GM19395 (cell line): ENCODE results near the gene HSPA1L.
"Not testable (repeated sequence)": the region's sequence is repeated elsewhere in the genome, so short reads cannot be mapped to it uniquely, and the experiment has no call there.

ENCODE experiments used
- ATAC-seq: cut with Tn5 transposase; IDR thresholded peaks from one replicate; pipeline ENCODE4 v1.9.1; 2021; ENCODE audit warnings: mild to moderate bottlenecking, moderate library complexity; ENCODE audit not compliant: unreplicated experiment

The HSPA1L gene

DNA sequence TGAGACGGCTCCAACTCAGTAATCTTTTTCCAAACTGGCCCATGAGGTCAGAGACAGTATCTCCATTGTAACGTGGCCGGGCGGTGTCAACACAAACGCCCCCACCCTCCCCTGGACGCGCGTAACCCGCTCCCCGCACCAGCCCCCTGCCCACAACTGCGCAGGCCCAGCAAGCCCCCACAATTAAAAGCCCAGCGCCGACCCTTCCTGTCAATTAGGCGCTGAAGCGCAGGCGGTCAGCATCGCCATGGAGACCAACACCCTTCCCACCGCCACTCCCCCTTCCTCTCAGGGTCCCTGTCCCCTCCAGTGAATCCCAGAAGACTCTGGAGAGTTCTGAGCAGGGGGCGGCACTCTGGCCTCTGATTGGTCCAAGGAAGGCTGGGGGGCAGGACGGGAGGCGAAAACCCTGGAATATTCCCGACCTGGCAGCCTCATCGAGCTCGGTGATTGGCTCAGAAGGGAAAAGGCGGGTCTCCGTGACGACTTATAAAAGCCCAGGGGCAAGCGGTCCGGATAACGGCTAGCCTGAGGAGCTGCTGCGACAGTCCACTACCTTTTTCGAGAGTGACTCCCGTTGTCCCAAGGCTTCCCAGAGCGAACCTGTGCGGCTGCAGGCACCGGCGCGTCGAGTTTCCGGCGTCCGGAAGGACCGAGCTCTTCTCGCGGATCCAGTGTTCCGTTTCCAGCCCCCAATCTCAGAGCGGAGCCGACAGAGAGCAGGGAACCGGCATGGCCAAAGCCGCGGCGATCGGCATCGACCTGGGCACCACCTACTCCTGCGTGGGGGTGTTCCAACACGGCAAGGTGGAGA, at the start of gene HSPA1L, which contains the start of gene HSPA1A:
TSS of gene HSPA1L (minus strand) at position 259 of the 814 bp plus-strand sequence. CDS start 3,311 bp downstream, outside the sequence.
TSS of gene HSPA1A (plus strand) at position 519 of the 814 bp plus-strand sequence. CDS start at position 733, 214 bp downstream.
- no peak for ATAC-seq

DNA sequence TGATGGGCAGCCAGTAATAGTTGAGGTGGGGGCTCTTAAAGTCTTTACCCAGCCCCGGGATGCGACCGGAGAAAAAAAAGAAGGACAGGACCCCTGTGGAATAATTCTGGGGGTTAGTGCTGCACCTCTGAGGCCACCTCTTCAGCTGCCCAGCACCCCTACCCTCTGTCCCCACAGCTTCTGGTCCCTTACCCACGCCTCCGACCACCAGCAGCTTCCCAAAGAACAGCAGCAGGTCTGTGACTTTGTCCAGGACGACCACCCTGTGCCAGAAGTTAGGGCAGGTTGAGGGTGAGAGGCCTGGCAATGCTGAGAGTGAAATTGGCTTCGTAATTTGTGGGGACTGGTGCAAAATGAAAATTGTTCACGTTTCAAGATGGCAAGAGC, 49.7 kb upstream of the HSPA1L start:
- no peak for ATAC-seq

DNA sequence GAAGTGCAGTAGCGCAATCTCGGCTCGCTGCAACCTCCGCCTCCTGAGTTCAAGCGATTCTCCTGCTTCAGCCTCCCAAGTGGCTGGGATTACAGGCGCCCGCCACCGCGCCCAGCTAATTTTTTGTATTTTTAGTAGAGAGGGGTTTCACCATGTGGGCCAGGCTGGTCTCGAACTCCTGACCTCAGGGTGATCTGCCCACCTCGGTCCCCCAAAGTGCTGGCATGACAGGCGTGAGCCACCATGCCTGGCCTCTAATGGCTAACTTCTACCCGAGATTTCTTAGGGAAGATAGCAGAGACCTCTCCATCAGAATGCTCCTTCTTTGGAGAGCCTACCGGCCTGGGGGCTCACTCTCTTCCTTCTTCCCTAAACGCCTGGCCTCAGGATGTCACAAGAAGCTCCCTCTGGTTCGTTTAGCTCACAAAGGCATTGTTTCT, 49.1 kb upstream of the HSPA1L start:
- not testable (repeated sequence) for ATAC-seq

DNA sequence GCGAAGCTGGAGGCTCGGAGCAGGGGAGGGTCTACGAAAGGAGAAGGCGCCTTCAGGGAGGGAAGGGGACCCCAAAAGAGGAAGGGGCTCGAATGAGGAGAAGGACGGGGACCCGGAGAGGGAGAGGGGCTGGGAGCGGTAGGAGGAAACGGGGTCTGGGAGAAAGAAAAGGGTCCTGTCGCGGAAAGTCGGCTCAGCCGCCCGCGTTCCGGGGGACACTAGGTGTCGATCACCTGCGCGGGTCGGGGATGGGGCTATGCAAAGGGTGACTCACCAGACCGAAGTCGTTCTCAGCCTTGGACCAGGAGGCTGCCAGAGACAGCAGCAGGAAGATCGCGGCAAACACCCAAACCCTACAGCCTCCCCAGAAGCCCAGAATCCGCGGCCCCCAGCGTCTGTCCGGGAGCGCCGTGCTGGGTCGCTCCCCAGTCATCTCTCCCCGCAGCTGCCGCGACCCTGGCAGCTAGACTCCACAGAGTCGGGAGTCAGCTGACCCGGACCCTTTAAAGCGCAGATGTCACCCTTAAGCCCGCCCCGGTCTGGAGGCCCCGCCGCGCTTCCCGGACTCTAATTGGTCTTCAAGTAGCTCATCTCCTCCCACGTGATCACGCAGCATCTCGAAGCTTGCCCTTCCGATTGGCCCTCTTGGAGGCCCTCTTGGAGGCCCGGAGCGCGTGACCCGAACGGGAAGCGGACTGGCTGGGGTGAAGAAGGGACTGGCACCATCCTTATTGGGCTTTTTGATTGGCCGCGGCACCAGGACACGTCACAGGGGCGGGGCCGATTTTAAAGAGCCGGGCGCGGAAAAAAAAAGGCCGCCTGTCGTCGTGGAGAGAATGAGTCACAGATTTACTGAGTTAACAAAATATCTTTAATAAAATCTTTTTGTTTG, 47.5 kb upstream of the HSPA1L start, which contains the start of gene NEU1:
TSS of gene NEU1 (minus strand) at position 478 of the 892 bp plus-strand sequence. CDS start at position 433, 45 bp downstream.
- ATAC-seq = peak; percentile 90

DNA sequence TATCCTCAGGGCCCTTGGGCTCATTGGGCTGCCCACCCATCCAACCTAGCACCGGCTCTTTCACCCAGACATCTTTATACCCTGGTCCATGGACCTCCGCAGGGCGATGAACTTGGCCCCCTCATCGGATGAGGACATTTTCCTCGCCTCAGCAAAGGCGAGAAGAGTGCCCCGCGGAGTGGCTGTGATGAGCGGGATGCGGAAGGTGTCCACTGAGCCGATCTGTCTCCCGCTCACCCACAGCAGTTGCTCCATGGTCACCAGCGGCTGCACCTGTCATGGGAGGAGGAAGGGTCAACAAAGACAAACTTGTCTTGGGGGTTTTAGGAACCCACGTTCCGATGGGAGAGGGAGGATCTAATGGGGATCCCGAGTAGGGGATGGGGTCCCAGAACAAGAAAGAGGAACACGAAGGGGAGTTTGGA, 46.8 kb upstream of the HSPA1L start:
- ATAC-seq = no peak

DNA sequence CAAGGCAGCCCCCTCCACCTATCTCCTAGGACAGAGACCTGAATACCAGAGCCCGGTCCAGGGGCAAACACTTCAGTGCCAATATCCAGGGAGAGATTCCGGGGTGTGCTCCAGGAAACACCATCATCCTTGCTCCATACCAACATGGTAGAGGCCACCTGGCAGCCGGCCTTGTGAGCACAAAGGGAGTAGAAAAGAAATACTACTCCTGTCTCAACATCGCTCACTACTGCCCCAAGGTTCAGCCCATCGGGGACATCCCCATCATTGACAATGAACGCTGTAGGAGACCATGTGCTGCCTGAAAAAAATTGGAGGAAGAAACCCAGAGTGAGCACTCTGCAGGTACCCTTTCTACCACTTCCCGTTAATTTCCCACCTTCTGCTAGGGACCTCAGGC, 46.1 kb upstream of the HSPA1L start:
- ATAC-seq = no peak

DNA sequence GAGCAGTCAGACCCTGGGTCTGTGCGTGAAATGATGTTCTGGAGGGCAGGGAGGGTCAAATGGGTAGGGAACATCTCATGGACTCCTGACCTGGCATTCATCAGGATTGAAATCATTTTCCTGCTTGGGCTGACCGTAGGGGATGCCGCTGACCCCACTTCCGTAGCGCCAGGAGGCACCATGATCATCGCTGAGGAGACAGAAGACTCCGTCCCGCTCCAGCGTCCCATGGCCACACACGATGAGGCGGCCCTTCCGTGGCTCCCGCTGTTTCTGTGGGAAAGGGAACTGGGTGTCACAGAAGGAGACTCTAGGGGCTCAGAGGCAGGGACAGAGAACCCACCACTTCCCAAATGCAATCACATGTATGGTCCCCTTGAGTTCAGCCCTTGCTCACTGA, 45.3 kb upstream of the HSPA1L start:
- ATAC-seq = no peak

DNA sequence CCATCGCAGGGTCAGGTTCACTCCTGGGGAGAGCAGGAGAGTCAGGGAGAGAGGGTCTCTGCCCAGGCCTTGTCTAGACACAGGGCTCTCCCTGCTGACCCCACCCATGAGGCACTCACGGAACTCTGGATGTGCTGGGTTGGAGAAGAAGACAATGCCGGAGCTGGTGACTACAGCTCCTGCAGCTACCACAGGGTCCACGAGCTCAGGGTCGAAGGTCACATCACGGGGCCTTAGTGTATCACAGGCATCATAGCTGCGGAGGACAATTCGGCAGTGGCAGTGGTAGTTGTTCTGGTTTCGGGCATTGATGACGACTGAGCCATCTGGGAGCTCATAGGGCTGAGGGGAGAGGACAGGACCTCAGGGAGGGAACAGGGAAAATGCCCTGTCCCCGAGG, 44.8 kb upstream of the HSPA1L start:
- ATAC-seq = no peak

DNA sequence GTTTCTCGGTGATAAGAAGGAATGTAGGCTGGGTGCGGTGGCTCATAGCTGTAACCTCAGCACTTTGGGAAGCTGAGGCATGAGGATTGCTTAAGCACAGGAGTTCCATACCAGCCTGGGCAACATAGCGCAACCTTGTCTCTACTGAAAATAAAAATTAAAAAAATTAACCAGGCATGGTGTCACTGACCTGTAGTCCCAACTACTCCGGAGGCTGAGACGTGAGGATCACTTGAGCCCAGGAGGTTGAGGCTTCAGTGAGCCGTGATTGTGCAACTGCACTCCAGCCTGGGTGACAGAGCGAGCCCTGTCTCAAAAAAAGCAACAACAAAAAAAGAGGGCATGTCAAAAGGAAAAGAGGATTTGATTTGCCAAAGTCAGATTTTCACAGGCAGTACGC, 43.6 kb upstream of the HSPA1L start:
- ATAC-seq = no peak

DNA sequence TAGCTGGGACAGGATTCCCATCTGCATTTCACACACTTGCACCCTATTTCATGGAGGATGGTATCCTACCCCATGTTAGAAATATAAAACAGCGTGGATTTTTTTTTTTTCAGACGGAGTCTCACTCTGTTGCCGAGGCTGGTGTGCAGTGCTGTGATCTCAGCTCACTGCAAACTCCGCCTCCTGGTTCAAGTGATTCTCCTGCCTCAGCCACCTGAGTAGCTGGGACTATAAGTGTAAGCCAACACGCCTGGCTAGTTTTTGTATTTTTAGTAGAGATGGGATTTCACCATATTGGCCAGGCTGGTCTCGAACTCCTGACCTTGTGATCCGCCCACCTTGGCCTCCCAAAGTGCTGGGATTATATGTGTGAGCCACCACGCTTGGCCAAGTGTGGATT, 42.7 kb upstream of the HSPA1L start:
- not testable (repeated sequence) for ATAC-seq

DNA sequence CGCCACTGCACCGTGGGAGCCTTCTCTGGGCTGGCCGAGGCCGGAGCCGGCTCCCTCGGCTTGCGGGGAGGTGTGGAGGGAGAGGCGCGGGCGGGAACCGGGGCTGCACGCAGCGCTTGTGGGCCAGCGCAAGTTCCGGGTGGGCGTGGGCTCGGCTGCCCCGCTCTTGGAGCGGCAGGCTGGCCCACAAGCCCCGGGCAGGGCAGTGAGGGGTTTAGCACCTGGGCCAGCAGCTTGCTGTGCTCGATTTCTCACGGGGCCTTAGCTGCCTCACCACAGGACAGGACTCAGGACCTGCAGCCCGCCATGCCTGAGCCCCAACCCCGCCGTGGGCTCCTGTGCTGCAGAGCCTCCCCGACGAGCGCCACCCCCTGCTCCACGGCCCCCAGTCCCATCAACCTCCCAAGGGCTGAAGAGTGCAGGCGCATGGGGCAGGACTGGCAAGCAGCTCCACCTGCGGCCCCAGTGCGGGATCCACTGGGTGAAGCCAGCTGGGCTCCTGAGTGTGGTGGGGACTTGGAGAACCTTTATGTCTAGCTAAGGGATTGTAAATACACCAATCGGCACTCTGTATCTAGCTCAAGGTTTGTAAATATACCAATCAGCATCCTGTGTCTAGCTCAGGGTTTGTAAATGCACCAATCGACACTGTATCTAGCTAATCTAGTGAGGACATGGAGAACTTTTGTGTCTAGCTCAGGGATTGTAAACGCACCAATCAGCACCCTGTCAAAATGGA, 37.1 kb upstream of the HSPA1L start:
- not testable (repeated sequence) for ATAC-seq

DNA sequence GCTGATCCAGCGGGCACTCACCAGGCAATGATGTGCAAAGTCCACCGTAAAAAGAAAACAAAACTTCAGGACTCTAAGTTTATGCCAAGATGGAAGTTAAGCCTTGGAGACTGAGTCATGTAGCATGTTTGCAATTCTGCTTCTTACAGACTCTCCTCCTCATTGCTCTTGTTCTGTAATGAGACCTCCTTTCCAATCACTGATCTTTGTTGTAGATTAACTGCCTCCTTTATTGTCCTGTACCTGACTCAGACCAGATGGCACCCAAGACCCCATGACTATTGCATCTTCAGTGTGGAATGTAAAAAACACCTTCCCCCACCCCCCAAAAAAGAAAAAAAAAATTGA, 36.4 kb upstream of the HSPA1L start:
- no peak for ATAC-seq

DNA sequence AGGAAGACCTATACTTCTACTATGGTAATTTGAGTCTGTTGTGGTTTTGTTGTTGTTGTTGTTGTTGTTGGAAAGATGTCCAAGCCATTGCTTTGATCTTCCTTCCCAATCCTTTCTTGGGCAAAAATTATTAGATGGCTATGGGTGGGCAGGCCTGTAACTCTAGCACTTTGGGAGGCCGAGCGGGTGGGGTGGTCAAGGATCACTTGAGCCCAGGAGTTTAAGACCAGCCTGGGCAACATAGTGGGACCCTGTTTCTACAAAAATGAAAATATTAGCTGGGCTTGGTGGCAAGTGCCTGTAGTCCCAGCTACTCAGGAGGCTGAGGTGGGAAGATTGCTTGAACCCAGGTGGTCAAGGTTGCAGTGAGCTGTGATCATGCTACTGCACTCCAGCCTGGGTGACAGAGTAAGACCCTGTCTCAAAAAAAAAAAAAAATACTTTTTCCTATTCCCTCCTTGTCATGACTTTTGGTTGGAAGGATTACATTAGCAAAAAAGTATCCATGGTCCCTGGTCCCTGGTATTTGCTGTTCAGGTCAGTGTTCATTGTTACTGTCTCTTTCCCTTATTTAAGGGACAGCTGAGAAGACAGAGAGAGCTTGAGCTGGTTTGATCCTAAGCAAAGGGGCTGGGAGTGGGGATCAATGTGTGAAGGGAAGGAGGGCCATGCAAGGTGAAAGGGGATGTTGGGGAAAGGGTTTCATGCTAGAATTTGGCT, 35.8 kb upstream of the HSPA1L start:
- no peak for ATAC-seq

DNA sequence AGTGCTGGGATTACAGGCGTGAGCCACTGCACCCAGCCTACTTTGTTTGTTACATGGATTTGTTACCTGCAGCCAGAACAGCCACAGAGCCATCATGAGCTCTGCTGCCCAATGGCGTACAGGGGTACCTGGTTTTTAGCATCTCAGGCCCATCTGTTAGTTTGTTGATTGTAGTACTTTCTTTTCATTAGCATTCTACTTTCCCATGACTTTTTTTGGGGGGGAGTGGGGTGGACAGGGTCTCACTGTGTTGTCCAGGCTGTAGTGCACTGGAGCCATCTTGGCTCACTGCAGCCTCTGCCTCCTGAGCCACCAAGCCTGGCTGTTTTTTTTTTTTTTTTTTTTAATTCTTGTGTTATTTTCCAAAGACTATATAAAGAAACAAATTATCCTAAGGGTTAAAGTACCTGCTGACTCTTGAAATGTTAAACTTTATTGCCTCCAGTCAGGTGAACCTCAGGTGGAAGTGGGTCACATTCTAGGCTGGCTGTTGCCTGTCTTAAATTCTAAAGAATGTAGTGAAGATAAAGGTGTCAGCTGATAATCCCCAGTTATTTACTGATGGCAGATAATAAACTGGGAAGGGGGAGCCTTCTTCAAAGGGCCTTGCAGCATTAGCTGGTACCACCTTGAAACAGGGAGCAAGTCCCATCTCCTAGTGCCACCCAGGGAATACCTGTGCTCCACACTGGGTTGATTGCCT, 32.3 kb upstream of the HSPA1L start:
- ATAC-seq = no peak

DNA sequence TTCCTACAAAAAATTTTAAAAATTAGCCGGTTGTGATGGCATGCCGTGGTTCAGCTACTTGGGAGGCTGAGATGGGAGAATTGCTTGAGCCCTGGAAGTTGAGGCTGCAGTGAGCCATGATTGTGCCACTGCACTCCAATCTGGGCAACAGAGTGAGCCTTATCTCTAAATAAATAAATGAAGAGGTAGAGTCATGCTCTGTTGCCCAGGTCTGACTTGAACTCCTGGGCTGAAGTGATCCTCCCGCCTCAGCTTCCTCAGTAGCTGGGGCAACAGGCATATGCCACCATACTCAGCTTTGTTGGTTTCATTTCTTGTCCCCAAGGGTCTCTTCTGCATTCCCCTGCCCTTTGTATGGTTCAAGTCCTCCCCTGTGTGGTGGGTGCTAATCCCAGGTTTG, 29.4 kb upstream of the HSPA1L start:
- no peak for ATAC-seq

DNA sequence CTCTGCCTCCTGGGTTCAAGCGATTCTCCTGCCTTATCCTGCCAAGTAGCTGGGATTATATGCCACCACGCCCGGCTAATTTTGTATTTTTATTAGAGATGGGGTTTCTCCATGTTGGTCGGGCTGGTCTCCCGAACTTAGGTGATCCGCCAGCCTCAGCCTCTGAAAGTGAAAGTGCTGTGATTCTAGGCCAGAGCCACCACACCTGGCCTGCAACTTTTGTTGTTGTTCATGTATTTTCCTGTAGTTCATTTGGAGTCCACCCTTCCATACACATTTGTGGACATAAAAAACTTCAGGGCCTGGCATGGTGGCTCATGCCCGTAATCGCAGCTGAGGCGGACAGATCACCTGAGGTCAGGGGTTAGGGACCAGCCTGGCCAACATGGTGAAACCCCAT, 27.0 kb upstream of the HSPA1L start:
- no peak for ATAC-seq

DNA sequence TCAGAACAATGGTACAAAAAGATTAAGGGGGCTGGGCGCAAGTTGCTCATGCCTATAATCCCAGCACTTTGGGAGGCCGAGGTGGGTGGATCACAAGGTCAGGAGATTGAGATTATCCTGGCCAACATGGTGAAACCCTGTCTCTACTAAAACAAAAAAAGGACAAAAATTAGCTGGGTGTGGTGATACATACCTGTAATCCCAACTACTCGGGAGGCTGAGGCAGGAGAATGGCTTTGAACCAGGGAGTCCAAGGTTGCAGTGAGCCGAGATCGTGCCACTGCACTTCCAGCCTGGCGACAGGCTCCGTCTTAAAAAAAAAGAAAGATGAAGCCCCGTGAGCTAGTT, 24.7 kb upstream of the HSPA1L start:
- not testable (repeated sequence) for ATAC-seq

DNA sequence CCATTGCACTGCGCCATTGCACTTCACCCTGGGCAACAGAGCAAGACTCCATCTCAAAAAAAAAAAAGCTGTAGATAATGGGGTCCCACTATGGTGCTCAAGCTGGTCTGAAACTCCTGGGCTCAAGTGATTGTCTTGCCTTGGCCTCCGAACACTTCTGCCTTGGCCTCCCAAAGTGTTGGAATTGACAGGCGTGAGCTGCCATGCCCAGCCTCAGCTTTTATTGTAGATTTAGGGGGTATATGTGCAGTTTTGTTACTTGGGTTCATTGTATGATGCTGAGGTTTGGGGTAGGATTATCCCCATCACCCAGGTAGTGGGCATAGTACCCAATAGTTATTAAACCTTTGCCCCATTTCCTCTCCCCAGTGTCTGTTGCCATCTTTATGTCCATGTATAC, 23.9 kb upstream of the HSPA1L start:
- ATAC-seq = no peak

DNA sequence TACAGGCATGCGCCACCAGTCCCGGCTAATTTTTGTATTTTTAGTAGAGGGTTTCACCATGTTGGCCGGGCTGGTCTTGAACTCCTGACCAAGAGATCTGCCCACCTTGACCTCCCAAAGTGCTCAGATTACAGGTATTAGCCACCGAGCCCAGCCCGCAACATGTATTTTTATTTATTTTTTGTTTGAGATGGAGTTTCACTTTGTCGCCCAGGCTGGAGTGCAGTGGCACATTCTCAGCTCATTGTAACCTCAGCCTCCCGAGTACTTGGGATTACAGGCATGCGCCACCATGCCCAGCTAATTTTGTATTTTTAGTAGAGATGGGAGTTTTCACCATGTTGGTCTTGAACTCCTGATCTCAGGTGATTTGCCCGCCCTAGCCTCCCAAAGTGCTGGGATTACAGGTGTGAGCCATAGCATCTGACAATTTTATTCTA, 23.1 kb upstream of the HSPA1L start:
- not testable (repeated sequence) for ATAC-seq
